Neural cell (in vitro differentiated cells): ENCODE measurements around the gene SPINK7.
"Not testable (repeated sequence)": the region's sequence is repeated elsewhere in the genome, so short reads cannot be mapped to it uniquely, and the experiment has no call there.

Source experiments
- EP300 ChIP-seq: fragments of 450-650 bp; conservative IDR thresholded peaks from 2 replicates; pipeline ENCODE4 v1.6.1; 2014; ENCODE audit warnings: antibody characterized with exemption, mild to moderate bottlenecking, moderate library complexity; ENCODE audit not compliant: poor library complexity, severe bottlenecking
- EZH2 ChIP-seq: fragments of 200-600, 300-800 bp; shearing (Covaris generic), sonication (generic); IDR thresholded peaks from 2 replicates; pipeline ENCODE4 v1.6.1; 2014; ENCODE audit warnings: antibody characterized with exemption, low read length, borderline replicate concordance, mild to moderate bottlenecking; ENCODE audit not compliant: insufficient read depth, poor library complexity, severe bottlenecking
- POLR2AphosphoS5 ChIP-seq: IDR thresholded peaks from 2 replicates; pipeline ENCODE4 v1.6.1; 2012
- SMC3 ChIP-seq: fragments of 450-650 bp; conservative IDR thresholded peaks from 2 replicates; pipeline ENCODE4 v1.6.1; 2014; ENCODE audit warnings: antibody characterized with exemption, mild to moderate bottlenecking, moderate library complexity; ENCODE audit not compliant: poor library complexity
- TF ChIP-seq, protein P1 (sequence below): fragments of 450-650 bp; IDR thresholded peaks from 2 replicates; pipeline ENCODE4 v1.5.1; 2014; ENCODE audit warnings: antibody characterized with exemption, mild to moderate bottlenecking, moderate library complexity; ENCODE audit not compliant: poor library complexity, severe bottlenecking
- TF ChIP-seq, protein P2 (sequence below): IDR thresholded peaks from 2 replicates; pipeline ENCODE4 v1.6.1; 2012; ENCODE audit warnings: borderline replicate concordance

DNA sequence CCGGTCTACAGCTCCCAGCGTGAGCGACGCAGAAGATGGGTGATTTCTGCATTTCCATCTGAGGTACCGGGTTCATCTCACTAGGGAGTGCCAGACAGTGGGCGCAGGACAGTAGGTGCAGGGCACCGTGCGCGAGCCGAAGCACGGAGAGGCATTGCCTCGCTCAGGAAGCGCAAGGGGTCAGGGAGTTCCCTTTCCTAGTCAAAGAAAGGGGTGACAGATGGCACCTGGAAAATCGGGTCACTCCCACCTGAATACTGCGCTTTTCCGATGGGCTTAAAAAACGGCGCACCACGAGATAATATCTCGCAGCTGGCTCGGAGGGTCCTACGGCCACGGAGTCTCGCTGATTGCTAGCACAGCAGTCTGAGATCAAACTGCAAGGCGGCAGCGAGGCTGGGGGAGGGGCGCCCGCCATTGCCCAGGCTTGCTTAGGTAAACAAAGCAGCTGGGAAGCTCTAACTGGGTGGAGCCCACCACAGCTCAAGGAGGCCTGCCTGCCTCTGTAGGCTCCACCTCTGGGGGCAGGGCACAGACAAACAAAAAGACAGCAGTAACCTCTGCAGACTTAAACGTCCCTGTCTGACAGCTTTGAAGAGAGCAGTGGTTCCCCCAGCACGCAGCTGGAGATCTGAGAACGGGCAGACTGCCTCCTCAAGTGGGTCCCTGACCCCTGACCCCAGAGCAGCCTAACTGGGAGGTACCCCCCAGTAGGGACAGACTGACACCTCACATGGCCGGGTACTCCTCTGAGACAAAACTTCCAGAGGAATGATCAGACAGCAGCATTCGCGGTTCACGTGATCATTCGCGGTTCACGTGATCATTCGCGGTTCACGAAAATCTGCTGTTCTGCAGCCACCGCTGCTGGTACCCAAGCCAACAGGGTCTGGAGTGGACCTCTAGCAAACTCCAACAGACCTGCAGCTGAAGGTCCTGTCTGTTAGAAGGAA is 8.1 kb downstream of the SPINK7 start:
- not testable (repeated sequence) for TF ChIP-seq EZH2, EP300, POLR2AphosphoS5, SMC3
- TF ChIP-seq, protein P1, sequence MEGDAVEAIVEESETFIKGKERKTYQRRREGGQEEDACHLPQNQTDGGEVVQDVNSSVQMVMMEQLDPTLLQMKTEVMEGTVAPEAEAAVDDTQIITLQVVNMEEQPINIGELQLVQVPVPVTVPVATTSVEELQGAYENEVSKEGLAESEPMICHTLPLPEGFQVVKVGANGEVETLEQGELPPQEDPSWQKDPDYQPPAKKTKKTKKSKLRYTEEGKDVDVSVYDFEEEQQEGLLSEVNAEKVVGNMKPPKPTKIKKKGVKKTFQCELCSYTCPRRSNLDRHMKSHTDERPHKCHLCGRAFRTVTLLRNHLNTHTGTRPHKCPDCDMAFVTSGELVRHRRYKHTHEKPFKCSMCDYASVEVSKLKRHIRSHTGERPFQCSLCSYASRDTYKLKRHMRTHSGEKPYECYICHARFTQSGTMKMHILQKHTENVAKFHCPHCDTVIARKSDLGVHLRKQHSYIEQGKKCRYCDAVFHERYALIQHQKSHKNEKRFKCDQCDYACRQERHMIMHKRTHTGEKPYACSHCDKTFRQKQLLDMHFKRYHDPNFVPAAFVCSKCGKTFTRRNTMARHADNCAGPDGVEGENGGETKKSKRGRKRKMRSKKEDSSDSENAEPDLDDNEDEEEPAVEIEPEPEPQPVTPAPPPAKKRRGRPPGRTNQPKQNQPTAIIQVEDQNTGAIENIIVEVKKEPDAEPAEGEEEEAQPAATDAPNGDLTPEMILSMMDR: not testable (repeated sequence)
- TF ChIP-seq, protein P2, sequence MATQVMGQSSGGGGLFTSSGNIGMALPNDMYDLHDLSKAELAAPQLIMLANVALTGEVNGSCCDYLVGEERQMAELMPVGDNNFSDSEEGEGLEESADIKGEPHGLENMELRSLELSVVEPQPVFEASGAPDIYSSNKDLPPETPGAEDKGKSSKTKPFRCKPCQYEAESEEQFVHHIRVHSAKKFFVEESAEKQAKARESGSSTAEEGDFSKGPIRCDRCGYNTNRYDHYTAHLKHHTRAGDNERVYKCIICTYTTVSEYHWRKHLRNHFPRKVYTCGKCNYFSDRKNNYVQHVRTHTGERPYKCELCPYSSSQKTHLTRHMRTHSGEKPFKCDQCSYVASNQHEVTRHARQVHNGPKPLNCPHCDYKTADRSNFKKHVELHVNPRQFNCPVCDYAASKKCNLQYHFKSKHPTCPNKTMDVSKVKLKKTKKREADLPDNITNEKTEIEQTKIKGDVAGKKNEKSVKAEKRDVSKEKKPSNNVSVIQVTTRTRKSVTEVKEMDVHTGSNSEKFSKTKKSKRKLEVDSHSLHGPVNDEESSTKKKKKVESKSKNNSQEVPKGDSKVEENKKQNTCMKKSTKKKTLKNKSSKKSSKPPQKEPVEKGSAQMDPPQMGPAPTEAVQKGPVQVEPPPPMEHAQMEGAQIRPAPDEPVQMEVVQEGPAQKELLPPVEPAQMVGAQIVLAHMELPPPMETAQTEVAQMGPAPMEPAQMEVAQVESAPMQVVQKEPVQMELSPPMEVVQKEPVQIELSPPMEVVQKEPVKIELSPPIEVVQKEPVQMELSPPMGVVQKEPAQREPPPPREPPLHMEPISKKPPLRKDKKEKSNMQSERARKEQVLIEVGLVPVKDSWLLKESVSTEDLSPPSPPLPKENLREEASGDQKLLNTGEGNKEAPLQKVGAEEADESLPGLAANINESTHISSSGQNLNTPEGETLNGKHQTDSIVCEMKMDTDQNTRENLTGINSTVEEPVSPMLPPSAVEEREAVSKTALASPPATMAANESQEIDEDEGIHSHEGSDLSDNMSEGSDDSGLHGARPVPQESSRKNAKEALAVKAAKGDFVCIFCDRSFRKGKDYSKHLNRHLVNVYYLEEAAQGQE: not testable (repeated sequence)
